ENCODE measurements around the gene DOCK1. TPM values are rescaled to one million over a fixed set of nuclear protein-coding genes. Genes with fewer than 3 reads are reported as not detected.
"Not testable (repeated sequence)": the region's sequence is repeated elsewhere in the genome, so short reads cannot be mapped to it uniquely, and the experiment has no call there.

Gene DOCK1
- total RNA-seq, 1 donor from 2014 or later: 16.8 TPM

DNA sequence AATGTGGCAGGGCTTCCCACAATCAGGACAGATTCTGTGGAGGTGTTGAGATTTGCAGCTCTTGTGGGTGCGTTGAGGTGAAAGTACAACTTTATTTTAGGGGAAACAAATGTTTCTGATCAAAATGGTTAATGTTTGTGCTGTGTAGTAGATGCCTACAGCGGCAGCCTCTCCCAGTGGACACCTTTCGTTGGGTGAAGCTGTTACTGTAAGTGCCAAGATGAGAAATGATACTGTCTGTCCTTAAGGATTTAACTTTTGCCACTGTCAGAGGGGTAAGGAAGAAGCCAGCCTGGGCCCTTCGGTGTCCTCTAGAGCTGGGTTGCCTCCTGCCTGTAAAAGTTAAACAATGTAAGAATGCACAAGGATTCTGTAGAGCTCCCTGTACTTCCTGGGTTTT is 27.9 kb downstream of the DOCK1 start:
- intact Hi-C loops (cut with micrococcal nuclease): no loop called here
- TF ChIP-seq CTCF (IDR thresholded peaks at IDR 0.05; ENCODE audit: borderline replicate concordance): no peak

DNA sequence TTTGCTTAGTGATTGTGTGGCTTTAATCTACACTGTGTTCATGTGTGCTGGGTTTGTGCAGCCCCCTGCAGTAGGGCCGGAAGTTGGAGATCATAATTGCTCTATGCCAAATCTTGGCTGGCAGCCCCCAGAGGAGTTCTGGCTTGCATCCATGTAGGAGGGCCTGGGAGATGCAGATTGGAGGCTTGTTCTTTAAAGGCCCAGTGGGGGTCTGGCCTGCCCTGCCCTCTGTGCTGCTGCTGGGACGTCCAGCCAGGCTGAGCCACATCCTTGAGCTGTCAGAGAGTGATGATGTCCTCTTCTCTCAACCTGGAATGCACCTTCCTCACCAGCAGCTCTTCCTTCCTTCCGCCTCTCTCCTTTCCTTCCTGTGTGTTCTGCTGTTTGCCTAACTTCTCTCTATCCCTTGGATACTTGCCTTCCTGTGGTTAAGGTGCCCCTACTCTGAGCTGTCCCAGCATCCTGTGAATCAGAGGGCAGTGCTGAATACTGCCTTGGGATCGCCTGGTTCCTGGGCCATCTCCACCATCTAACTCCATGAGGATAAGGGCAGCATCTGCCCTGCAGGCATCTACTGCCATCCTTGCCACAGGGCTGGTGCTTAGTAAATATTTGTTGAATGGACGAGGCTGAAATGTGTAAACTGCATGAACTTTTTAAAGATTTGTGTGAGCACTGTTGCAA is 30.2 kb downstream of the DOCK1 start:
- H3K4me1 ChIP-seq: peaks cover 36% of the 10 kb centered on the region
- no peak overlapping the region for H3K4me3 ChIP-seq
- no peak overlapping the region for H3K27ac ChIP-seq (replicated peaks)
- intact Hi-C loops (cut with micrococcal nuclease): no loop called here
- no peak for TF ChIP-seq CTCF (IDR thresholded peaks at IDR 0.05; ENCODE audit: borderline replicate concordance)
- H3K27me3 ChIP-seq (ENCODE audit: low read depth): no peaks in the 10 kb centered on the region
- no peak for DNase-seq
- H3K36me3 ChIP-seq: no peaks in the 10 kb centered on the region
- no peaks in the 10 kb centered on the region for H3K9me3 ChIP-seq (replicated peaks)

More for the DNA sequence above, 27.9 kb downstream of the DOCK1 start:
- Histone ChIP-seq H3K27ac (replicated peaks) (no peak overlapping the region), H3K4me1 (peaks cover 50% of the 10 kb centered on the region), H3K4me3 (no peak overlapping the region), H3K36me3 (peaks cover under 1% of the 10 kb centered on the region), H3K27me3 (ENCODE audit: low read depth) (no peaks in the 10 kb centered on the region), H3K9me3 (replicated peaks) (no peaks in the 10 kb centered on the region)
- DNase-seq: no peak

GRCh38 chr10:126937026-126937425 is 31.8 kb downstream of the DOCK1 start:
- Histone ChIP-seq H3K4me3 (no peak overlapping the region), H3K9me3 (replicated peaks) (no peaks in the 10 kb centered on the region), H3K27ac (replicated peaks) (no peak overlapping the region), H3K4me1 (peaks cover 20% of the 10 kb centered on the region), H3K27me3 (ENCODE audit: low read depth) (no peaks in the 10 kb centered on the region), H3K36me3 (no peaks in the 10 kb centered on the region)
- no peak for DNase-seq
- intact Hi-C loops (cut with micrococcal nuclease): no loop called here
- TF ChIP-seq CTCF (IDR thresholded peaks at IDR 0.05; ENCODE audit: borderline replicate concordance): no peak

DNA sequence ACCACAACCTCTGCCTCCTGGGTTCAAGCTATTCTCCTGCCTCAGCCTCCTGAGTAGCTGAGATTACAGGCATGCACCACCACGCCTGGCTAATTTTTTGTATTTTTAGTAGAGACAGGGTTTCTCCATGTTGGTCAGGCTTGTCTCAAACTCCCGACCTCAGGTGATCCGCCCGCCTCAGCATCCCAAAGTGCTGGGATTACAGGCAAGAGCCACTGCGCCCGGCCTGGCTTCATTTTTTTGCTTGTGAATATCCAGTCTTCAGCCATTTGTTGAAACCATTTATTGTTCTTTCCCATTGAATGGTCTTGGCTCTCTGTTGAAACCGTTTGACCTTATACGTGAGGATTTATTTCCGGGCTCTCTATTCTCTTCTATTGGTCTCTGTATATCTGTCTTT is 32.9 kb downstream of the DOCK1 start:
- H3K4me1 ChIP-seq; H3K27me3 ChIP-seq (ENCODE audit: low read depth); H3K9me3 ChIP-seq (replicated peaks); H3K4me3 ChIP-seq; intact Hi-C loops (cut with micrococcal nuclease); H3K36me3 ChIP-seq; DNase-seq; H3K27ac ChIP-seq (replicated peaks): not testable (repeated sequence)

DNA sequence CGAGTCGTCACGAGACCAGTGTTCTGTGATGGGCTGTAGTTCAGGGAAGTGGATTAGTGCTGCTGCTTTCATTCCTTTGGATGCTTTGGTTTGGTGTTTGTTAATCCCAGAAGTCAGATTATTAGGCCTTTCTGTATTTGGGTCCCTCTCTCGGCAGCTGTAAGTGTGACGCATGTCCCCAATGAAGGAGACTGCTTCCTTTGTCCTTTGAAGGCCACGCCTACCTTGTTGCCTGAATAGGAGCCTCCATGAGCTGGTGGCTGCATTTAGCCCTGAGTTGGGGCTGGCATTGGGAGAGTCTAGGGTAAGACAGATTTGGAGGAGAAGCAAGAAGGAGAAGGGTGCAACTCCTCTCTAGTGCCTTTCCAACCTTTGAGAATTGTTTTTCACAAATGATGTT is 34.5 kb downstream of the DOCK1 start:
- Histone ChIP-seq H3K27ac (replicated peaks) (no peak overlapping the region), H3K27me3 (ENCODE audit: low read depth) (no peaks in the 10 kb centered on the region), H3K36me3 (no peaks in the 10 kb centered on the region), H3K4me3 (no peak overlapping the region), H3K9me3 (replicated peaks) (no peaks in the 10 kb centered on the region), H3K4me1 (peaks cover 9% of the 10 kb centered on the region)
- no peak for TF ChIP-seq CTCF (IDR thresholded peaks at IDR 0.05; ENCODE audit: borderline replicate concordance)
- DNase-seq: no peak
- intact Hi-C loops (cut with micrococcal nuclease): no loop called here

DNA sequence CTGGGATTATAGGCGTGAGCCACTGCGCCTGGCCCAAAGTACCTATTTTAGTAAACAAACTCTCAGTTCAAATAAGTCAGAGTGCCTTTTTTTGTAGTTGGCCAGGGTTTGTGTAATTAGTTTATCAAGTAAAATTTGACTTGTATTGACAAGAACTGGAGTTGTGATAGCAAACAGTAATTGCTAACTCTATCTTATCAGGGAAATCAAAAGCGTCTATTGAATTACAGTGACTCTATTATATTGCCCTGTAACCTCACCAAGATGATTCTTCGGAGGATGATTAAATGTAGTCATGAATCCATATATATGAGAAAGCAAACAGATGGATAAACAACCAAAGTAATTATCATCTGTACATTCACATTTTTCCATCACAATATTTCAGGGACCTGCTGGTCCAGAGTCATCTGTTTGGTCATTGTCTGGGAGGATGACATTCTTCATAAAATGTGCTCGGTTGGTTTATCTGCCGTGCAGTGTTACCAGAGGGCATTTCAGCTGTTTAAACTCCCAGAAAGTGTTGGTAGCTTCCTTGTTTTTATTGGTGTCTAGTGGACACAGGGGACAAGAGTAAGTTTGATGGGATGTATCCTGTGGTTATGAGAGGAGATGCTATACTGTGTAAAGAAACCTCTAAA is 35.6 kb downstream of the DOCK1 start:
- intact Hi-C loops (cut with micrococcal nuclease): no loop called here
- no peak for DNase-seq
- H3K27me3 ChIP-seq (ENCODE audit: low read depth): no peaks in the 10 kb centered on the region
- no peak overlapping the region for H3K4me3 ChIP-seq
- TF ChIP-seq CTCF (IDR thresholded peaks at IDR 0.05; ENCODE audit: borderline replicate concordance): no peak
- no peak overlapping the region for H3K27ac ChIP-seq (replicated peaks)
- H3K9me3 ChIP-seq (replicated peaks): no peaks in the 10 kb centered on the region
- H3K36me3 ChIP-seq: peaks cover 3% of the 10 kb centered on the region
- H3K4me1 ChIP-seq: no peaks in the 10 kb centered on the region

Data from left ventricle myocardium inferior (tissue), 1 donor.